ENCODE measurements around the gene PRELID3B.

- TF ChIP-seq CTCF (IDR thresholded peaks at IDR 0.05), result no peak
- TF ChIP-seq POLR2A (IDR thresholded peaks at IDR 0.05), result no peak
- TF ChIP-seq POLR2AphosphoS5 (IDR thresholded peaks at IDR 0.05), result no peak
These were observed 45.3 kb downstream of the PRELID3B start for GRCh38 chr20:58997141-58997770.

Measured in prostate gland (tissue), 2 donors.